Cardiac muscle cell (in vitro differentiated cells and primary cell): Measurements from ENCODE around the gene KCNIP3. TPM values are rescaled to one million over a fixed set of nuclear protein-coding genes. Genes with fewer than 3 reads are reported as not detected.

Experiments
- DNase-seq, 2 donors: peaks; one replicate each; pipeline versions ENCODE4 v3.0.0 to v3.0.0-alpha.2; 2010 to 2017; ENCODE audit warnings: low read depth in 1 of 2, low spot score in 1 of 2
- H3K27ac ChIP-seq: fragments of 200-600 bp; sonication (generic); 2 replicates; pipeline ENCODE4 v1.5.1; 2016
- H3K27me3 ChIP-seq: fragments of 200-600 bp; sonication (generic); 2 replicates; pipeline ENCODE4 v1.6.0; 2016; ENCODE audit warnings: control low read depth
- H3K36me3 ChIP-seq: fragments of 200-600 bp; sonication (generic); 2 replicates; pipeline ENCODE4 v1.5.1; 2016; ENCODE audit warnings: control low read depth
- H3K4me1 ChIP-seq: fragments of 200-600 bp; sonication (generic); 2 replicates; pipeline ENCODE4 v1.8.1; 2017; ENCODE audit warnings: low read depth, mild to moderate bottlenecking, mixed run types
- H3K4me3 ChIP-seq: fragments of 200-600 bp; sonication (generic); 2 replicates; pipeline ENCODE4 v1.5.1; 2016; ENCODE audit warnings: mild to moderate bottlenecking
- H3K9me3 ChIP-seq: fragments of 200-600 bp; sonication (generic); 2 replicates; pipeline ENCODE4 v1.5.1; 2017; ENCODE audit warnings: low read depth, mild to moderate bottlenecking, control low read depth
- CTCF ChIP-seq: IDR thresholded peaks from 2 replicates; pipeline ENCODE4 v1.5.1; 2012; ENCODE audit warnings: low read depth, mild to moderate bottlenecking, low read length
- polyA plus RNA-seq: library from polyadenylated mRNA; unstranded; fragments of >200 nt; fragmentation: Nextera tagmentation; extraction: Ambion mirVana; gene quantifications from 2 replicates; pipeline ENCODE4 v1.2.1, GENCODE V29; 2016
- total RNA-seq: library from RNA; depleted of rRNA; stranded (reverse); fragments of >200 nt; gene quantifications from 2 replicates; pipeline ENCODE4 v1.2.3, GENCODE V29; 2016

The KCNIP3 gene
- total and polyA plus RNA-seq, 2 experiments from 2014 or later: 1.2 to 5.2 TPM

- TF ChIP-seq CTCF: no peak
- Histone ChIP-seq H3K4me1 (peaks cover 9% of the 10 kb centered on the region), H3K36me3 (no peaks in the 10 kb centered on the region), H3K27me3 (no peaks in the 10 kb centered on the region), H3K4me3 (no peak overlapping the region), H3K27ac (no peak overlapping the region), H3K9me3 (no peaks in the 10 kb centered on the region)
- no peak for DNase-seq
Observed at GRCh38 chr2:95319481-95320343, 22.6 kb downstream of the KCNIP3 start.

GRCh38 chr2:95320344-95320712, 23.2 kb downstream of the KCNIP3 start:
- Histone ChIP-seq H3K9me3 (no peaks in the 10 kb centered on the region), H3K36me3 (no peaks in the 10 kb centered on the region), H3K27me3 (no peaks in the 10 kb centered on the region), H3K27ac (no peak overlapping the region), H3K4me3 (no peak overlapping the region), H3K4me1 (peaks cover 9% of the 10 kb centered on the region)
- TF ChIP-seq CTCF: no peak
- DNase-seq: no peak

- peaks cover 9% of the 10 kb centered on the region for H3K4me1 ChIP-seq
- H3K36me3 ChIP-seq: no peaks in the 10 kb centered on the region
- no peak overlapping the region for H3K27ac ChIP-seq
- H3K27me3 ChIP-seq: no peaks in the 10 kb centered on the region
- DNase-seq: no peak
- TF ChIP-seq CTCF: no peak
- no peaks in the 10 kb centered on the region for H3K9me3 ChIP-seq
- H3K4me3 ChIP-seq: no peak overlapping the region
Observed at GRCh38 chr2:95320986-95321767, 24.0 kb downstream of the KCNIP3 start.

- Histone ChIP-seq H3K27ac (no peak overlapping the region), H3K4me1 (peaks cover 2% of the 10 kb centered on the region), H3K27me3 (no peaks in the 10 kb centered on the region), H3K4me3 (no peak overlapping the region), H3K36me3 (no peaks in the 10 kb centered on the region), H3K9me3 (no peaks in the 10 kb centered on the region)
- peak; percentile 24 for TF ChIP-seq CTCF
- DNase-seq: peak in 1 of 2 donors; percentile 42
Observed at GRCh38 chr2:95323347-95324155, 26.4 kb downstream of the KCNIP3 start.

GRCh38 chr2:95325026-95325425, 27.9 kb downstream of the KCNIP3 start:
- Histone ChIP-seq H3K4me1 (peaks cover 3% of the 10 kb centered on the region), H3K36me3 (no peaks in the 10 kb centered on the region), H3K27me3 (no peaks in the 10 kb centered on the region), H3K4me3 (no peak overlapping the region), H3K27ac (no peak overlapping the region), H3K9me3 (no peaks in the 10 kb centered on the region)
- TF ChIP-seq CTCF: no peak
- no peak for DNase-seq
